ENCODE measurements around the gene RBBP8NL.

DNA sequence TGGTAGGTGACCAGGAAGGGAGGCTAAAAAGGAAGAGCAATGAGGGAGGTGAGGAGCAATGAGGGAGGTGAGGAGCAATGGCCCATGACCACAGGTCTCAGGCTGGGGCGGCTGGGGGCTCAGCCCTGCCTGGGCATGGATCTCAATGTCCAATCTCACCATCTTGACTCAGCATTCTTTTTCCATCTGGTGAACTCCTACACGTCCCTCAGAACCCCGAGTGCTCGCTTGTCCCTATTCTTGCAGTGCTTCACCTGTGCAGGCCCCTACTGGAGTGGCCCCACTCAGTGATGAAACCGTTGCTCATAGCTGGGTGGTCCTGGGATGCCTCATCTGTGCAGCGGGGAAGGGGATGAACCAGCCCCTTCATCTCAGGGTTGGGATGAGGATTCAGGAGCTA lies 16.9 kb upstream of the RBBP8NL start:
- TF ChIP-seq, protein P1, sequence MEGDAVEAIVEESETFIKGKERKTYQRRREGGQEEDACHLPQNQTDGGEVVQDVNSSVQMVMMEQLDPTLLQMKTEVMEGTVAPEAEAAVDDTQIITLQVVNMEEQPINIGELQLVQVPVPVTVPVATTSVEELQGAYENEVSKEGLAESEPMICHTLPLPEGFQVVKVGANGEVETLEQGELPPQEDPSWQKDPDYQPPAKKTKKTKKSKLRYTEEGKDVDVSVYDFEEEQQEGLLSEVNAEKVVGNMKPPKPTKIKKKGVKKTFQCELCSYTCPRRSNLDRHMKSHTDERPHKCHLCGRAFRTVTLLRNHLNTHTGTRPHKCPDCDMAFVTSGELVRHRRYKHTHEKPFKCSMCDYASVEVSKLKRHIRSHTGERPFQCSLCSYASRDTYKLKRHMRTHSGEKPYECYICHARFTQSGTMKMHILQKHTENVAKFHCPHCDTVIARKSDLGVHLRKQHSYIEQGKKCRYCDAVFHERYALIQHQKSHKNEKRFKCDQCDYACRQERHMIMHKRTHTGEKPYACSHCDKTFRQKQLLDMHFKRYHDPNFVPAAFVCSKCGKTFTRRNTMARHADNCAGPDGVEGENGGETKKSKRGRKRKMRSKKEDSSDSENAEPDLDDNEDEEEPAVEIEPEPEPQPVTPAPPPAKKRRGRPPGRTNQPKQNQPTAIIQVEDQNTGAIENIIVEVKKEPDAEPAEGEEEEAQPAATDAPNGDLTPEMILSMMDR (IDR thresholded peaks at IDR 0.05; ENCODE audit: borderline replicate concordance, extremely low read depth, low read length, poor library complexity, severe bottlenecking) = no peak
- no peak for TF ChIP-seq EZH2 (IDR thresholded peaks at IDR 0.05; ENCODE audit: borderline replicate concordance, low read depth, low read length, severe bottlenecking)

Measured in DND-41 (cell line).